HuH-7.5 (cell line): ENCODE data around the gene GAPT.

Experiments used
- DNase-seq: peaks from one replicate; pipeline ENCODE4 v3.0.0; 2011; ENCODE audit warnings: low spot score

Gene GAPT

GRCh38 chr5:58491216-58491892, at the start of gene GAPT:
GAPT (plus strand) TSS chr5:58491435; CDS start chr5:58494537, 3,102 bp downstream.
- no peak for DNase-seq

GRCh38 chr5:58444805-58445204, 46.4 kb upstream of the GAPT start:
- DNase-seq, result no peak

GRCh38 chr5:58446024-58446423, 45.2 kb upstream of the GAPT start:
- DNase-seq, result no peak

GRCh38 chr5:58447226-58447625, 44.0 kb upstream of the GAPT start:
- no peak for DNase-seq

- DNase-seq, result no peak
These were observed 41.2 kb upstream of the GAPT start for GRCh38 chr5:58450018-58450417.

GRCh38 chr5:58450811-58451629, 40.2 kb upstream of the GAPT start:
- DNase-seq, result no peak

GRCh38 chr5:58451732-58452565, 39.3 kb upstream of the GAPT start:
- no peak for DNase-seq

- no peak for DNase-seq
These were observed 38.5 kb upstream of the GAPT start for GRCh38 chr5:58452566-58453258.

- DNase-seq, result no peak
These were observed 37.9 kb upstream of the GAPT start for GRCh38 chr5:58453306-58453705.

- no peak for DNase-seq
These were observed 37.2 kb upstream of the GAPT start for GRCh38 chr5:58454025-58454424.

- DNase-seq, result no peak
These were observed 36.2 kb upstream of the GAPT start for GRCh38 chr5:58455066-58455465.

GRCh38 chr5:58455480-58455879, 35.8 kb upstream of the GAPT start:
- no peak for DNase-seq

GRCh38 chr5:58456026-58456425, 35.2 kb upstream of the GAPT start:
- DNase-seq, result no peak

GRCh38 chr5:58456486-58456885, 34.7 kb upstream of the GAPT start:
- no peak for DNase-seq

GRCh38 chr5:58457050-58457449, 34.2 kb upstream of the GAPT start:
- DNase-seq, result no peak

- DNase-seq, result no peak
These were observed 33.0 kb upstream of the GAPT start for GRCh38 chr5:58458141-58458742.

- no peak for DNase-seq
These were observed 32.5 kb upstream of the GAPT start for GRCh38 chr5:58458743-58459145.

GRCh38 chr5:58459146-58460001, 31.9 kb upstream of the GAPT start:
- DNase-seq, result no peak

GRCh38 chr5:58460002-58460731, 31.1 kb upstream of the GAPT start, which contains the start of gene PLK2:
PLK2 (minus strand) TSS chr5:58460086; CDS start chr5:58459959, 127 bp downstream.
- DNase-seq, result peak; percentile 59
